22Rv1 (cell line): ENCODE data around the gene MSI2.

Experiments
- ZFX ChIP-seq: fragments of 450-650 bp; IDR thresholded peaks from 2 replicates; pipeline ENCODE4 v1.6.1; 2017; ENCODE audit warnings: antibody characterized with exemption, borderline replicate concordance
- TF ChIP-seq, protein P1 (sequence below): fragments of 450-650 bp; IDR thresholded peaks from 2 replicates; pipeline ENCODE4 v1.5.1; 2017; ENCODE audit warnings: mild to moderate bottlenecking

DNA sequence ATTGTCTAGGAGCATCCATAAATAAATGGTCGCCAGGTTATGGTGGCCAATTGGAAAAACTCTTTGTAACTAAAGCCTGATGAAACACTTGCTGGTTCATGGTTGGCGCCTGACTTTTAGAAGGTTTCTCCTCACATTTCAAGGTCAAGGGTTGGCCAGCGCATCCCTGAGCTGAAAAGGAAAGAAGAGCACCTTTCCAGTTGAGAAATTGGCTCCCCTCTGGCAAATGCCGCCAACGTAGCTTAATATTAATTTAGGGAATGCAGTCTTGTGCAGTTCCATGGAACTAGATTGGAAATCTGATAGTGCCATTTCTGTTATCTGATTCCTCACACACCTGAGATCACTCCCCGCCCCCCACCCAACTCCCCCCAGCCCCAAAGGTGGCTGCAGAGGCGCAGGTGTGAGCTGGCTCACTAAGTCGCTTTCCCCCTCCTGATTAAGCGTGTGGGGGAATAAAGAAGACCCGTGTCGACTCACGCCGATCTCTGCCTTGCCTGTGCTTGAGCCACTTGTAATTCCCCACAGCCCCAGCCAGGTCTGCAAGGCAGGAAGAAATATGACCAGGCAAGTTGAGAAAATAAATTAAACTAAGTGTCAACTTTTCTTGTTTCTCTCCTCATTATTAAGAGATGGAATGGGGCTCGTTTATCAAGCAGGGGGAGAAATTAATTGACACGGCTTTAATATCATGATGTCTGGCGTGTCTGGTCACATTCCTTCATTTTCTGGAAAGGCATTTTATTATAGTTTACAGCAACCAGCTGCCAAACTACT is 331.1 kb downstream of the MSI2 start:
- TF ChIP-seq ZFX, result no peak
- TF ChIP-seq, protein P1, sequence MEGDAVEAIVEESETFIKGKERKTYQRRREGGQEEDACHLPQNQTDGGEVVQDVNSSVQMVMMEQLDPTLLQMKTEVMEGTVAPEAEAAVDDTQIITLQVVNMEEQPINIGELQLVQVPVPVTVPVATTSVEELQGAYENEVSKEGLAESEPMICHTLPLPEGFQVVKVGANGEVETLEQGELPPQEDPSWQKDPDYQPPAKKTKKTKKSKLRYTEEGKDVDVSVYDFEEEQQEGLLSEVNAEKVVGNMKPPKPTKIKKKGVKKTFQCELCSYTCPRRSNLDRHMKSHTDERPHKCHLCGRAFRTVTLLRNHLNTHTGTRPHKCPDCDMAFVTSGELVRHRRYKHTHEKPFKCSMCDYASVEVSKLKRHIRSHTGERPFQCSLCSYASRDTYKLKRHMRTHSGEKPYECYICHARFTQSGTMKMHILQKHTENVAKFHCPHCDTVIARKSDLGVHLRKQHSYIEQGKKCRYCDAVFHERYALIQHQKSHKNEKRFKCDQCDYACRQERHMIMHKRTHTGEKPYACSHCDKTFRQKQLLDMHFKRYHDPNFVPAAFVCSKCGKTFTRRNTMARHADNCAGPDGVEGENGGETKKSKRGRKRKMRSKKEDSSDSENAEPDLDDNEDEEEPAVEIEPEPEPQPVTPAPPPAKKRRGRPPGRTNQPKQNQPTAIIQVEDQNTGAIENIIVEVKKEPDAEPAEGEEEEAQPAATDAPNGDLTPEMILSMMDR, result no peak
